Type B pancreatic cell (in vitro differentiated cells): ENCODE measurements around the gene ERICH6. TPM values are rescaled to one million over a fixed set of nuclear protein-coding genes. Genes with fewer than 3 reads are reported as not detected.

Experiments
- DNase-seq: peaks from one replicate; pipeline ENCODE4 v3.0.0; 2021; ENCODE audit warnings: mixed read lengths; ENCODE audit not compliant: unreplicated experiment; ENCODE audit errors: extremely low spot score
- H3K27ac Mint-ChIP-seq: 2 replicates; pipeline ENCODE4 v1.8.0; 2021; ENCODE audit warnings: mild to moderate bottlenecking, mixed read lengths
- H3K27me3 Mint-ChIP-seq: 2 replicates; pipeline ENCODE4 v1.8.0; 2021; ENCODE audit warnings: mixed read lengths
- H3K36me3 Mint-ChIP-seq: 2 replicates; pipeline ENCODE4 v1.8.0; 2021; ENCODE audit warnings: mixed read lengths
- H3K4me1 Mint-ChIP-seq: one replicate; pipeline ENCODE4 v1.8.0; 2021; ENCODE audit warnings: mixed read lengths; ENCODE audit not compliant: unreplicated experiment
- H3K4me3 Mint-ChIP-seq: 2 replicates; pipeline ENCODE4 v1.8.0; 2021; ENCODE audit warnings: mild to moderate bottlenecking, mixed read lengths
- H3K9me3 Mint-ChIP-seq: 2 replicates; pipeline ENCODE4 v1.8.0; 2021; ENCODE audit warnings: mixed read lengths
- total RNA-seq: library from RNA; stranded (reverse); gene quantifications from 2 replicates; pipeline ENCODE4 v1.2.1, GENCODE V29; 2021; ENCODE audit warnings: low replicate concordance
- TF ChIP-seq, protein P1 (sequence below): fragments of 200-600 bp; sonication (generic); conservative IDR thresholded peaks from 2 replicates; pipeline ENCODE4 v1.5.0; 2021; ENCODE audit warnings: antibody characterized with exemption, mild to moderate bottlenecking

The ERICH6 gene
- total RNA-seq, 1 donor from 2014 or later: not detected

DNA sequence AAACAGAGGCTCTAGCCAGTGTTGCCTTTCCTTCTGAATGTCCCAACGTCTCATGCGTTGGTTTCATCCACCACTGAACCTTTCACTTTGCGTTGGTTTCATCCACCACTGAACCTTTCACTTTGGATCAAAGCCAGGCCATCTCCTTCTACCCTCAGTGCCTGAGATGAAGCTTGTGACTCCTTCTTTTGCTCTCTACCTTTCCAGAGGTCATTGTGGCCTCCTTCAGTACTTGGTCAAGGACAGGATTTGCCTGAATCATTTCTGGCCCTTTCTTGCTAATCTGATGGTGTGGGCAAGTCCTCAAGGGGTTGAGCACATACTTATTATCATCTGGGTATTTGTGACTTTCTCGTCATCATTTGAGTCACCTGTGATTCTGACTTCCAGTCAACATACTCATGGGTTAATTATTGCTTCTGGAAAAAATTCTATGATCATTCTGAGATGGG, 50.6 kb downstream of the ERICH6 start:
- TF ChIP-seq, protein P1, sequence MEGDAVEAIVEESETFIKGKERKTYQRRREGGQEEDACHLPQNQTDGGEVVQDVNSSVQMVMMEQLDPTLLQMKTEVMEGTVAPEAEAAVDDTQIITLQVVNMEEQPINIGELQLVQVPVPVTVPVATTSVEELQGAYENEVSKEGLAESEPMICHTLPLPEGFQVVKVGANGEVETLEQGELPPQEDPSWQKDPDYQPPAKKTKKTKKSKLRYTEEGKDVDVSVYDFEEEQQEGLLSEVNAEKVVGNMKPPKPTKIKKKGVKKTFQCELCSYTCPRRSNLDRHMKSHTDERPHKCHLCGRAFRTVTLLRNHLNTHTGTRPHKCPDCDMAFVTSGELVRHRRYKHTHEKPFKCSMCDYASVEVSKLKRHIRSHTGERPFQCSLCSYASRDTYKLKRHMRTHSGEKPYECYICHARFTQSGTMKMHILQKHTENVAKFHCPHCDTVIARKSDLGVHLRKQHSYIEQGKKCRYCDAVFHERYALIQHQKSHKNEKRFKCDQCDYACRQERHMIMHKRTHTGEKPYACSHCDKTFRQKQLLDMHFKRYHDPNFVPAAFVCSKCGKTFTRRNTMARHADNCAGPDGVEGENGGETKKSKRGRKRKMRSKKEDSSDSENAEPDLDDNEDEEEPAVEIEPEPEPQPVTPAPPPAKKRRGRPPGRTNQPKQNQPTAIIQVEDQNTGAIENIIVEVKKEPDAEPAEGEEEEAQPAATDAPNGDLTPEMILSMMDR: no peak
- Mint-ChIP-seq H3K27ac (no peak overlapping the region), H3K27me3 (no peaks in the 10 kb centered on the region), H3K9me3 (no peaks in the 10 kb centered on the region), H3K36me3 (no peaks in the 10 kb centered on the region), H3K4me1 (no peaks in the 10 kb centered on the region), H3K4me3 (no peak overlapping the region)
- no peak for DNase-seq

- Mint-ChIP-seq H3K27ac (no peak overlapping the region), H3K36me3 (no peaks in the 10 kb centered on the region), H3K4me3 (no peak overlapping the region), H3K4me1 (no peaks in the 10 kb centered on the region), H3K9me3 (no peaks in the 10 kb centered on the region), H3K27me3 (no peaks in the 10 kb centered on the region)
- DNase-seq: no peak
- TF ChIP-seq, protein P1: no peak
Measured at GRCh38 chr3:150640256-150640655, 63.5 kb downstream of the ERICH6 start.

DNA sequence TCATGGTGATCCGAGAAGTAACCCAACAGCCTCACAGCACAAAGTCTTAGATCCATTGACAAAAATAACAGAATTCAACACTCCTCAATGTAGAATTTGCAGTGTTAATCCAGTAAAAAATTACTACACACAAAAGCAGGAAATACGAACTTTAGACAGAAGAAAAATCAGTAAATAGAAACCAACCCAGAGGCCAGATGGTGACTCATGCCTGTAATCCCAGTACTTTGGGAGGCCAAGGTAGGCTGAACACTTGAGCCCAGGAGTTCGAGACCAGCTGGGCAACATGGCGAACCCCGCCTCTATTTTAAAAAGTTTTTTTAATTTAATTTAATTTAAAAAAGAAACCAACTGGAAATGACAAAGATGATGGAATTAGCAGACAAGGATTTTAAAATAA, 64.5 kb downstream of the ERICH6 start:
- TF ChIP-seq, protein P1: no peak
- Mint-ChIP-seq H3K4me3 (no peak overlapping the region), H3K4me1 (no peaks in the 10 kb centered on the region), H3K27me3 (no peaks in the 10 kb centered on the region), H3K27ac (no peak overlapping the region), H3K9me3 (no peaks in the 10 kb centered on the region), H3K36me3 (no peaks in the 10 kb centered on the region)
- DNase-seq: no peak

- Mint-ChIP-seq H3K9me3 (no peaks in the 10 kb centered on the region), H3K4me3 (no peak overlapping the region), H3K4me1 (no peaks in the 10 kb centered on the region), H3K27me3 (no peaks in the 10 kb centered on the region), H3K27ac (no peak overlapping the region), H3K36me3 (no peaks in the 10 kb centered on the region)
- no peak for DNase-seq
- TF ChIP-seq, protein P1: no peak
Measured at GRCh38 chr3:150636258-150636657, 67.5 kb downstream of the ERICH6 start.

DNA sequence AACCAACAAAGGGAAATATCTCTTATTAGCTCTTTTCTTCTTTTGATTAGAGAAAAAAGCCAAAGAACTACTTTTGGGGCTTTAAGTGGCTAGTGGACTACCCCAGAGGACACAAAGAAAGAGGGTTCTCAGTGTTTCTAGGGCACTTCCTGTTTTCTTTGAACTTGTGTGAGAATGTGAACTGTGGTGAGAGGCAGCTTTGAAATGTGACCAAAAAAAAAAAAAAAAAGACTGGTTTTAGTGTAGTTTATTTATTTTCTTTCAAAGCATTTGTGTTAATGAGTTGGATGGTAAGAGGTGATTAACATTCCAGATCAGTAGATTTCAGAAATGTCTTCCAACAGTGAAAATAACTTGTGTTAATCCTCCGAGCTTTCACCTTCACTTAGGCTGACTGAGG, 68.2 kb downstream of the ERICH6 start:
- H3K4me3 Mint-ChIP-seq: no peak overlapping the region
- no peak for DNase-seq
- no peaks in the 10 kb centered on the region for H3K27me3 Mint-ChIP-seq
- H3K4me1 Mint-ChIP-seq: no peaks in the 10 kb centered on the region
- peaks cover 2% of the 10 kb centered on the region for H3K36me3 Mint-ChIP-seq
- H3K27ac Mint-ChIP-seq: no peak overlapping the region
- no peaks in the 10 kb centered on the region for H3K9me3 Mint-ChIP-seq
- TF ChIP-seq, protein P1: no peak

DNA sequence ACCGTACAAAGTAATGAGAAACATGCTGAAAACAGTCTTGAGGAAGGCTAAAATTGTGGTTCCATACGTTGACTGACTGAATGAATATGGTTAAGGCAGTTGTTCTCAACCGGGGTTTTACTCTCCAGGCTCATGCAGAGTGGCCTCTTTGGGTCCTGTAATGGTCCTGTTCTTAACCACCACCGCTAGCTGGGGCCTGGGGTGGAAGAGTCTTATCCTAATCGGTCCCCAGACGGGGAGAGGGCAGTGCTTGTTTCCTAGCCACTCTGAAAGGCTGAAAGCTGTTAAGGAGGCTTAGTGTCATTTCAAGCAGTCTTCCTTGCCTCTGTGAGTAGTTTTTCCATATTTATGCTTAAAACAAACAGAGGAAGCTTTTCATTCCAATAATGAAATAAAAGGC, 68.6 kb downstream of the ERICH6 start:
- H3K27me3 Mint-ChIP-seq: no peaks in the 10 kb centered on the region
- TF ChIP-seq, protein P1: no peak
- no peak overlapping the region for H3K27ac Mint-ChIP-seq
- H3K4me3 Mint-ChIP-seq: no peak overlapping the region
- no peak for DNase-seq
- no peaks in the 10 kb centered on the region for H3K9me3 Mint-ChIP-seq
- no peaks in the 10 kb centered on the region for H3K4me1 Mint-ChIP-seq
- H3K36me3 Mint-ChIP-seq: peaks cover 4% of the 10 kb centered on the region
